Heart left ventricle (tissue), 16 donors: Measurements from ENCODE around the gene RSPRY1. TPM values are rescaled to one million over a fixed set of nuclear protein-coding genes. Genes with fewer than 3 reads are reported as not detected.
A peak's percentile ranks its signal among the peaks of the same experiment; 100 is the strongest.

Experiments
- ATAC-seq, 4 donors: fragments of 200-7000 bp; cut with Tn5 transposase; one replicate each; pipeline ENCODE4 v1.9.1; 2020 to 2022; ENCODE audit warnings: moderate library complexity in 4 of 4, mild to moderate bottlenecking in 3 of 4, moderate number of reproducible peaks in 1 of 4
- DNase-seq, 5 donors: peaks; one replicate each; pipeline ENCODE4 v3.0.0-alpha.2; 2020
- H3K27ac ChIP-seq, 12 donors: fragments of 200-600 bp; sonication (generic) in 4 of 12; one replicate each; pipeline versions ENCODE4 v1.5.0 to v1.8.0; 2016 to 2022; ENCODE audit warnings: mild to moderate bottlenecking in 2 of 12
- H3K27me3 ChIP-seq, 9 donors: fragments of 200-600 bp; sonication (generic) in 2 of 9; one replicate each; pipeline versions ENCODE4 v1.5.1 to v1.8.0; 2016 to 2022; ENCODE audit warnings: mild to moderate bottlenecking in 3 of 9
- H3K36me3 ChIP-seq, 9 donors: fragments of 200-600 bp; sonication (generic) in 2 of 9; one replicate each; pipeline versions ENCODE4 v1.5.0 to v1.8.0; 2018 to 2022; ENCODE audit warnings: mild to moderate bottlenecking in 2 of 9
- H3K4me1 ChIP-seq, 12 donors: fragments of 200-600 bp; sonication (generic) in 4 of 12; one replicate each; pipeline versions ENCODE4 v1.5.0 to v1.8.0; 2016 to 2022; ENCODE audit warnings: mild to moderate bottlenecking in 3 of 12
- H3K4me3 ChIP-seq, 12 donors: fragments of 200-600 bp; sonication (generic) in 4 of 12; one replicate each; pipeline versions ENCODE4 v1.5.0 to v1.8.0; 2017 to 2022; ENCODE audit warnings: mild to moderate bottlenecking in 9 of 12, moderate library complexity in 4 of 12
- H3K9me3 ChIP-seq, 12 donors: fragments of 200-600 bp; sonication (generic) in 4 of 12; one replicate each; pipeline versions ENCODE4 v1.5.0 to v1.8.0; 2016 to 2022; ENCODE audit warnings: mild to moderate bottlenecking in 1 of 12
- CTCF ChIP-seq, 12 donors: fragments of 200-600 bp; sonication (generic) in 4 of 12; IDR thresholded peaks; one replicate each; pipeline versions ENCODE4 v1.5.0 to v1.8.0; 2018 to 2022; ENCODE audit warnings: antibody characterized with exemption in 12 of 12, mild to moderate bottlenecking in 5 of 12
- POLR2A ChIP-seq, 2 donors: fragments of 450-650 bp; IDR thresholded peaks; one replicate each; pipeline ENCODE4 v1.6.1; 2017; ENCODE audit warnings: antibody characterized with exemption in 2 of 2, mild to moderate bottlenecking in 2 of 2, moderate library complexity in 2 of 2
- WGBS, 4 donors: extraction: QIAGEN DNeasy Blood & Tissue Kit in 2 of 4; methylation state at CpG; one replicate each; pipeline versions ENCODE4 v1.1.5 to v1.1.7; 2013 to 2018; 5-methylcytosine and 5-hydroxymethylcytosine counted together
- intact Hi-C, 10 donors: fragments of 100-400 bp; cut with DNase I; formaldehyde crosslinking; loops; one replicate each; pipeline versions ENCODE4 v1.11.1 to v1.14.2; 2022
- polyA plus RNA-seq, 2 donors: library from polyadenylated mRNA; stranded (reverse); fragments of 200-250 nt; gene quantifications; one replicate each; pipeline ENCODE4 v1.2.3, GENCODE V29; 2013
- total RNA-seq, 9 donors: library from RNA; depleted of rRNA in 2 of 9; stranded (reverse); fragments of >200 nt in 2 of 9; fragmentation: NEBNext Ultra II Directional in 3 of 9; extraction: Animal tissue kit (Norgen Biotek cat#: 25700) in 3 of 9; gene quantifications; one replicate each; pipeline versions ENCODE4 v1.1.0 to v1.2.4, GENCODE V29; 2016 to 2023
- donor health status: ischemic (EF 13 %, LVEDD 7.1; RV severe dilation, severe dysfunction).
- donor health status: healthy with polysubstance abuse.
- donor health status: DM: no; HTN: yes; CAD: no.
- donor health status: DM: no; HTN: no; CAD: no.
- donor health status: ischemic (EF 25% LVEDD 6.9; RV normal size, moderate dysfunction).
- donor health status: ischemic (EF 25% LVEDD 5.7; RV mildly dilated, moderate dysfunction).
- donor health status: healthy.
- donor health status: DM: yes; HTN: yes; CAD: no.
- donor health status: ischemic (EF 35%, LVEDD 5.7; RV mildly dilated, moderate dysfunction).
- donor health status: nonischemic (EF 11% LVEDD 7.7; RV severe dilation, severe dysfunction).
- donor health status: DM: yes; HTN: yes; CAD: no.
- donor health status: PGD.
- donor health status: ischemic (EF 29% LVEDD 5.4; RV normal size, mild dysfunction).
- donor health status: nonischemic (EF 23%, LVEDD 6.1; RV moderate dilation, normal function).

Gene RSPRY1
- total and polyA plus RNA-seq, 11 donors: 5.4 to 22.9 (median 17.1) TPM

- DNase-seq (no peak), ATAC-seq (no peak)
- Histone ChIP-seq H3K27me3 (no peaks in the 10 kb centered on the region), H3K36me3 (peaks cover 0 to 35% (median 29%) of the 10 kb centered on the region in 9 donors), H3K27ac (no peak overlapping the region), H3K9me3 (no peaks in the 10 kb centered on the region), H3K4me3 (no peak overlapping the region), H3K4me1 (peaks cover 0 to 7% (median 0%) of the 10 kb centered on the region in 12 donors)
- intact Hi-C loops: no loop called here
- TF ChIP-seq CTCF (IDR thresholded peaks at IDR 0.05): no peak
- no peak for TF ChIP-seq POLR2A (IDR thresholded peaks at IDR 0.05)
- 80 to 87% (median 84%) methylated on average over 7 of the region's 7 CpGs for WGBS, 4 donors
Observed at GRCh38 chr16:57202095-57202886, 16.2 kb downstream of the RSPRY1 start.

GRCh38 chr16:57203451-57203850, 17.3 kb downstream of the RSPRY1 start:
- 78 to 84% (median 82%) methylated on average over 1 of the region's 1 CpG for WGBS, 4 donors
- DNase-seq (no peak), ATAC-seq (no peak)
- no peak for TF ChIP-seq CTCF (IDR thresholded peaks at IDR 0.05)
- no peak for TF ChIP-seq POLR2A (IDR thresholded peaks at IDR 0.05)
- H3K9me3 ChIP-seq: no peaks in the 10 kb centered on the region
- peaks cover 0 to 4% (median 0%) of the 10 kb centered on the region in 12 donors for H3K4me1 ChIP-seq
- no peak overlapping the region for H3K27ac ChIP-seq
- no peaks in the 10 kb centered on the region for H3K27me3 ChIP-seq
- peaks cover 0 to 47% (median 40%) of the 10 kb centered on the region in 9 donors for H3K36me3 ChIP-seq
- H3K4me3 ChIP-seq: no peak overlapping the region
- intact Hi-C loops: no loop called here

GRCh38 chr16:57204675-57205074, 18.5 kb downstream of the RSPRY1 start:
- no peak overlapping the region for H3K27ac ChIP-seq
- DNase-seq: no peak
- no peak overlapping the region for H3K4me3 ChIP-seq
- no peaks in the 10 kb centered on the region for H3K9me3 ChIP-seq
- no peak for ATAC-seq
- H3K27me3 ChIP-seq: no peaks in the 10 kb centered on the region
- 84 to 89% (median 88%) methylated on average over 11 to 12 of the region's 12 CpGs for WGBS, 4 donors
- no peaks in the 10 kb centered on the region for H3K4me1 ChIP-seq
- H3K36me3 ChIP-seq: peaks cover 0 to 59% (median 52%) of the 10 kb centered on the region in 9 donors
- TF ChIP-seq CTCF (IDR thresholded peaks at IDR 0.05) (peak in 1 of 12 donors; percentile 20), POLR2A (IDR thresholded peaks at IDR 0.05) (no peak)
- intact Hi-C loops: no loop called here

GRCh38 chr16:57208926-57209325, 22.8 kb downstream of the RSPRY1 start:
- TF ChIP-seq CTCF (IDR thresholded peaks at IDR 0.05) (no peak), POLR2A (IDR thresholded peaks at IDR 0.05) (no peak)
- WGBS, 4 donors: 94 to 100% (median 96%) methylated on average over 1 of the region's 1 CpG
- H3K27ac ChIP-seq: no peak overlapping the region

More at GRCh38 chr16:57208926-57209325, 22.8 kb downstream of the RSPRY1 start:
- H3K9me3 ChIP-seq: no peaks in the 10 kb centered on the region
- intact Hi-C loops: no loop called here
- DNase-seq (no peak), ATAC-seq (no peak)
- H3K27me3 ChIP-seq: no peaks in the 10 kb centered on the region
- peaks cover 0 to 98% (median 94%) of the 10 kb centered on the region in 9 donors for H3K36me3 ChIP-seq
- H3K4me1 ChIP-seq: no peaks in the 10 kb centered on the region
- no peak overlapping the region for H3K4me3 ChIP-seq
